Measurements from ENCODE around the gene RCAN2. TPM values are rescaled to one million over a fixed set of nuclear protein-coding genes. Genes with fewer than 3 reads are reported as not detected.

Gene RCAN2
- total RNA-seq, 1 experiment from 2014 or later, result not detected

GRCh38 chr6:46244670-46245069 lies 246.6 kb downstream of the RCAN2 start:
- no peak for DNase-seq (ENCODE audit: low spot score)
- in situ Hi-C loops (cut with HindIII; ENCODE audit: low sequenced_read_pairs), result no loop called here

- in situ Hi-C loops (cut with HindIII; ENCODE audit: low sequenced_read_pairs), result no loop called here
- no peak for DNase-seq (ENCODE audit: low spot score)
Measured at GRCh38 chr6:46243754-46244153, 247.5 kb downstream of the RCAN2 start.

GRCh38 chr6:46242921-46243320 lies 248.3 kb downstream of the RCAN2 start:
- in situ Hi-C loops (cut with HindIII; ENCODE audit: low sequenced_read_pairs), result no loop called here
- no peak for DNase-seq (ENCODE audit: low spot score)

- no peak for DNase-seq (ENCODE audit: low spot score)
- in situ Hi-C loops (cut with HindIII; ENCODE audit: low sequenced_read_pairs), result no loop called here
Measured at GRCh38 chr6:46240866-46241565, 250.2 kb downstream of the RCAN2 start.

- in situ Hi-C loops (cut with HindIII; ENCODE audit: low sequenced_read_pairs), result no loop called here
- DNase-seq (ENCODE audit: low spot score), result no peak
Measured at GRCh38 chr6:46236752-46237151, 254.5 kb downstream of the RCAN2 start.

GRCh38 chr6:46235242-46235641 lies 256.0 kb downstream of the RCAN2 start:
- in situ Hi-C loops (cut with HindIII; ENCODE audit: low sequenced_read_pairs), result no loop called here
- DNase-seq (ENCODE audit: low spot score), result no peak

- in situ Hi-C loops (cut with HindIII; ENCODE audit: low sequenced_read_pairs), result no loop called here
- no peak for DNase-seq (ENCODE audit: low spot score)
Measured at GRCh38 chr6:46234700-46235099, 256.5 kb downstream of the RCAN2 start.

GRCh38 chr6:46234156-46234556 lies 257.1 kb downstream of the RCAN2 start:
- in situ Hi-C loops (cut with HindIII; ENCODE audit: low sequenced_read_pairs), result no loop called here
- DNase-seq (ENCODE audit: low spot score), result no peak

- no peak for DNase-seq (ENCODE audit: low spot score)
- in situ Hi-C loops (cut with HindIII; ENCODE audit: low sequenced_read_pairs), result no loop called here
Measured at GRCh38 chr6:46233129-46233528, 258.1 kb downstream of the RCAN2 start.

- in situ Hi-C loops (cut with HindIII; ENCODE audit: low sequenced_read_pairs), result no loop called here
- no peak for DNase-seq (ENCODE audit: low spot score)
Measured at GRCh38 chr6:46222286-46222685, 269.0 kb downstream of the RCAN2 start.

GRCh38 chr6:46221222-46221793 lies 269.9 kb downstream of the RCAN2 start:
- peak; percentile 77 for DNase-seq (ENCODE audit: low spot score)
- in situ Hi-C loops (cut with HindIII; ENCODE audit: low sequenced_read_pairs), result no loop called here

- no peak for DNase-seq (ENCODE audit: low spot score)
- in situ Hi-C loops (cut with HindIII; ENCODE audit: low sequenced_read_pairs), result no loop called here
Measured at GRCh38 chr6:46220352-46221221, 270.7 kb downstream of the RCAN2 start.

GRCh38 chr6:46219661-46220060 lies 271.6 kb downstream of the RCAN2 start:
- in situ Hi-C loops (cut with HindIII; ENCODE audit: low sequenced_read_pairs), result no loop called here
- no peak for DNase-seq (ENCODE audit: low spot score)

GRCh38 chr6:46218457-46218856 lies 272.8 kb downstream of the RCAN2 start:
- in situ Hi-C loops (cut with HindIII; ENCODE audit: low sequenced_read_pairs), result no loop called here
- DNase-seq (ENCODE audit: low spot score), result no peak

GRCh38 chr6:46217671-46218131 lies 273.5 kb downstream of the RCAN2 start:
- in situ Hi-C loops (cut with HindIII; ENCODE audit: low sequenced_read_pairs), result no loop called here
- peak; percentile 91 for DNase-seq (ENCODE audit: low spot score)

GRCh38 chr6:46216879-46217278 lies 274.4 kb downstream of the RCAN2 start:
- no peak for DNase-seq (ENCODE audit: low spot score)
- in situ Hi-C loops (cut with HindIII; ENCODE audit: low sequenced_read_pairs), result no loop called here

- in situ Hi-C loops (cut with HindIII; ENCODE audit: low sequenced_read_pairs), result no loop called here
- DNase-seq (ENCODE audit: low spot score), result no peak
Measured at GRCh38 chr6:46215777-46216176, 275.5 kb downstream of the RCAN2 start.

- in situ Hi-C loops (cut with HindIII; ENCODE audit: low sequenced_read_pairs), result no loop called here
- no peak for DNase-seq (ENCODE audit: low spot score)
Measured at GRCh38 chr6:46215213-46215612, 276.0 kb downstream of the RCAN2 start.

- in situ Hi-C loops (cut with HindIII; ENCODE audit: low sequenced_read_pairs), result no loop called here
Measured at GRCh38 chr6:46211917-46212316, 279.3 kb downstream of the RCAN2 start.

GRCh38 chr6:46210294-46210693 lies 281.0 kb downstream of the RCAN2 start:
- no peak for DNase-seq (ENCODE audit: low spot score)
- in situ Hi-C loops (cut with HindIII; ENCODE audit: low sequenced_read_pairs), result no loop called here

More at GRCh38 chr6:46211917-46212316, 279.3 kb downstream of the RCAN2 start:
- no peak for DNase-seq (ENCODE audit: low spot score)
